GM19025 (cell line): ENCODE results near the gene MPZL2.

Experiments used
- ATAC-seq: cut with Tn5 transposase; IDR thresholded peaks from one replicate; pipeline ENCODE4 v1.9.1; 2021; ENCODE audit warnings: mild to moderate bottlenecking, low read depth, moderate library complexity; ENCODE audit not compliant: unreplicated experiment

MPZL2 gene

DNA sequence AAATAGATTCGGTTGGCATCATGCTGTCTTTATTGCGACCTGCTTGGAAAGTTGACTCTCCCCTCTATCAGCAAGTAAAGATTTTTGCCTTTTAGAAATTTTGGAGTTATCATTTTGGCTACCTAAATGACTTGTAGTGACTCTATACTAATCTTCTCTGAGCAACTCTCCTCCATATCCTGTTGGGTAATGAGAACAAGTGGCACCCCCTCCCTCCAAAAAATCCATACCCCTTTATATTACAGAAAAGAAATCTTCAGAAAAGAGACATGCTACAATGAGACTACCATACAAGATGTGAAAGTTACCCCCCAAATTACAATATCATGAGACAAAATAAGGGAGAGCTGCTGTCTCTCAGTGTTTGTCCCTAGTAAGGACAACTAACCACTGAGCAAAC is 40.5 kb downstream of the MPZL2 start:
- no peak for ATAC-seq

DNA sequence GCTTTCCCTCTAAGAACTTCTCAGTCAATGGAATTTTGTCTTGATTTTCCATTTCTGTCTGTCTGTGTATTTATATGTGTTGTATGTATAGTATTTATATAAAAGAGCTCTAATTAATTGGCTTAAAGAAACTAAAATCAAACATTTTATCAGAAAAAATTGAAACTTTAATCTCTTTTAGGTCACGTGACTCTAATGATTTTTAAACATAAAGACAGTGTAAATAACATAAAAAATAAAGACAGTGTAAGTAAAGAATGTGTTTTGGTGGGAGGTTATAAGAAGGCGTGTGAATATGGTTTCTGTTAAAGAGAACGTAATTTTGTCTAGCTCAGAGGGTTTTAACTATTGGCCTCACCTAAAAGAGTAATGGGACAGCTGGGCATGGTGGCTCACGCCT is 41.7 kb downstream of the MPZL2 start:
- no peak for ATAC-seq

DNA sequence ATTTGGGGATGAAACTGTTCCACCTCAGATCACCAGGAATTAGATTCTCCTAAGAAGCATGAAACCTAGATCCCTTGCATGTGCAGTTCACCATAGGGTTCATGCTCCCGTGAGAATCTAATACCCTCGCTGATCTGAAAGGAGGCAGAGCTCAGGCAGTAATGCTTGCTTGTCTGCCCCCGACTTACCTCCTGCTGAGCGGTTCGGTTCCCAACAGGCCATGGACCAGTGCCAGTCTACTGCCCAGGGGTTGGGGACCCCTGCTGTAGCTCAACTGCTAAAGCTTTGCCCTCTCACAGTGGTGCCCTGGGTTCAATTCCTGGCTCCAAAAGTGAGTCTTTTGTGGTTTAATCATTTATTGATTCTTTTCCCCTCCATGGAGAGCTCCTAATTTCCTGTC is 42.7 kb downstream of the MPZL2 start:
- no peak for ATAC-seq

DNA sequence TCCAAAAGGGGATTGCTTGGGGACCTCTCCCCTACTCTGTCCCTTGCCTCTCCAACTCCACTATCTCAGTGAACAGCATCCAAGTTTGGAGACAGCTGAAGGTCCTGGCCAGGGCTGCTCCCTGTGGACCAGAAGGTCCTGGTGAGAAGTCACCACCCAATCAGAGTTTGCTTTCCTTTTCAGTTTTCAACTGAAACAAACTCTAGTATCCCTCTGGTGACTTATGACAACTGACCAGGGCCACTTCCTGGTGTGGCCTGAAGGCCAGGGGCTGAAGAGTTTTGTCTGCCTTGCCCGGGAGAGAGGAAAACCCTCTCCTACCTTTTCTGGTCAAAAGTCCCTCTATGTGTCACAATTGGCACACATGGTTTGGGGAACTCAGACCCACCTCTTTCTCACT is 44.4 kb downstream of the MPZL2 start:
- no peak for ATAC-seq

DNA sequence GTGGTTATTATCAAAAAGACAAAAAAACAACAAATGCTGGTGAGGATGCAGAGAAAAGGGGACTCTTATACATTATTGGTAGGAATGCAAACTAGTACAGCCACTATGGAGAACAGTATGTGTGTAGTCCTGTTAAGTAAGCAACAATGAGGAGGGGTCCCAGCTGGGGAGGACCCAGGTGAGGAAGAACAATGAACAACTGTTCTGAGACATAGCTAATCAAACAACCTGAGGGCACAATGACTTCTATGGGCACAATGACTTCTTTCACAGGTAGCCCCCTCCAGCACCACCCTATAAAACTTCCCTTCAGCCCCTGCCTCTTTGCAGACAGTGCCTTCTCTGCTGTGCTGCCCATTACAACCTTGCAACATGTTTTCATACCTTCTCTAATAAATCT is 44.9 kb downstream of the MPZL2 start:
- no peak for ATAC-seq

DNA sequence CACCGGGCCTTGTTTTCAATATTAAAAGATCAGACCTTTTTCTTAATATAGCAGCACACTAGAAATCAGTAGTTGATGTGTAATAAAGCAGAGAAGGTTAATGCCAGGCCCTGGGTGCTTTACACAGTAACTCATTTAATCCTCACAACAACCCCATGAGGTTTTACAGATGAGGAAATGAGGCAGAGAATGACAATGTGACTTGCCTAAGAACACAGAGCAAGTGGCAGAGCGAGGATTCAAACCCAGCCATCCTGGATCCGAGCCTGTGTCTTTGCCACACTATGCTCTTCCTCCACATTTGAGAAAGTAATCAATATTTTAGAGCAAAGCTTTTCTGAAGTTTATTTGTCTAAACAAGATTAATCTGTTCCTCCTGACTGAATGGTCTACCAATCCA is 46.5 kb downstream of the MPZL2 start:
- no peak for ATAC-seq

DNA sequence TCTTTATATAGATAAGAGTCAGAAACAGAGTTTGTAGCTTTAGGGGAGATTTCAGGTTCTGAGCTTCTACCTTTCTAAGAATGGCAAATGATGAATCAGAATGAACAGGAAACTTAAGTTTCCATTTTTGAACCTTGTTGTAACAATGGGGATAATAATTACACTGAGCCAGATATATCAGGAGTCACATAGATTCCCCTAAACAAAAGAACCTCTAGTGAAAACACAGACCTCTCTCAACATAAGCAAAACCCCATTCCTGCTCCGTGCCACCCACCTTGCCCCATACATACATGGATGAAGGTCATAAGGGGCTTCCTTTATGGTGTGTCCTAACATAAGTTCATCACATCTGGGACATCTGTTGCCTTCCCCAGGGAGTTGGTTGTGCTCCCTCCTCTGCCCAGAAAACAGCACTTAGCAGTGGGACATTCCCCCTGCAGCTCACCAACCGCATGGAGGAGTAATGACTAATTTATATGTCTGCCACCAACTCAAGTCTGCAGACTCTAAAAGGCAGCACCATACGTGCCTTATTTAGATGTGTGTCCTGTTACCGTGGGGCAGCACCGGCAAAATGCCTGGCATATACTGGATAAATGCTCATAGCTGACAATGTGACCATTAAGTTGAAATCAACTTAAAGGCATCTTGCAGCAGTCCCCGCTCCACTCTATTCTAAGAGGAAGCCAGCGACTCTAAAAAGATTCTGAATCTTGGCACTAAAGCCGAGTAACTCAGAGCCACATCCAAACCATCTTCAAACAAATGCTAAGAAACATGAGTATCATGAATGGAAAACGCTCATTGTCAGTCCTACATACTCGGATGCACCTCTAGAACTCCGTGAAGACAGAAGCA is 47.2 kb downstream of the MPZL2 start:
- peak; percentile 44 for ATAC-seq

DNA sequence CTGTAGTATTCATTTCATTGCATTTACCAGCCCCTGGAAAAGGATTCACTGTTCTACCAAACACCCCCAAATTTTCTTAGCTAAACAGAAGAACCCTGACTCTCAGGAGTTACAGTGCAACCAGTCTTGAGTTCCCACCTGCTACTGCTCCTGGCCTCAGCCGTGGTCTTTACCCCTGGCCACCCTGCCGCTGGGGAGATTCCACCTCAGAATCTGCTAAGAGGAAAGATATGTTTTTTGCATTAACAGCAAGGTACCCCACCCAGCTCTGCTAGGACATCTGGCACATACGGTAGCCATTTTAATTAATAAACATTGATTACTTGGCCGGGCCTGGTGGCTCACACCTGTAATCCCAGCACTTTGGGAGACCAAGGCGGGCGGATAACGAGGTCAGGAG is 48.3 kb downstream of the MPZL2 start:
- ATAC-seq = no peak

DNA sequence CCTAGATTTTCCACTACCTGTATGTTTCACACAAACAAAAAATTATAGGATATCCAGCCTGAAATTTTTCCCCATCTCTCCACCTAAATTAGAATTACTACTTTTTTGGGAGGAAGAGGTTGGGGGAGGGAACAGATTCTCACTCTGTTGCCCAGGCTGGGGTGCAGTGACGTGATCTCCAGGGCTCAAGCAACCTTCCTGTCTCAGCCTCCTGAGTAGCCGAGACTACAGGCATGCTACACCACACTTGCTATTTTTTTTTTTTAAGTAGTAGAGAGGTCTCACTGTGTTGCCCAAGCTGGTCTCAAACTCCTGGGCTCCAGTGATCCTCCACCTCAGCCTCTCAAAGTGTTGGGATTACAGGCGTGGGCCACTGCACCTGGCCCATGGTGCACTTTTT is 48.8 kb downstream of the MPZL2 start:
- ATAC-seq = no peak

DNA sequence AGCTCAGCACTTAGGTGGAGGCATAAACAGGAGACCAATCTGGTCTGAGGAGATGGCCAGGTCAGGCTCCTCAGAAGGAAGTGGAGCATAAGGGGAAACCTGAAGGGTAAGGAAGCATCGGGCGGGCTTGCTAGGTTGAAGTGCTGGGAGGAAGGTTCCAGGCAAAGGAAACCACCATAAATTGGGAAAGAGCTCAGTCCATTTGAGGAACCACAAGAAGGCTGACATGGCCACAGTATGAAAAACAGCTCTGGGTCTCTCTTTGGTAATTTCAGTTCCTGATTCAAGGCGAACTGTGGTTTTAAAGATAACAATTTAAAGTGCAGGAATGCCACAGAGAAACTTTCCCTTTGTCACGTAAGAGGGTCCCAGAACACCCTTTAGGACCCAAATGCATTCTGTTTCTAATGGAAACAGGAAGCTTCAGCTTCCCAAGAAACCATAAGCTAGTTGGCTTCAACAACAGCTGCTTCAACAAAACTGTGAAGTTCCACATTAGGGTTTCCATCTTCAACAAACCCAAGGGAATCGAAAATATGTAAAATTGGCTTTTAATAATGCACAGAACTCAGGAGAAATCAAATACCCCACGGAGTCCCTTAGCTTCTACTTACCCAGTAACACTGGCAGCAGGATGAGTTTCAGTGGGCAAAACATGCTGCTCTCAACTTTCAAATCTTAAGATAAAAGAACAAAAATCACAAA is 49.7 kb downstream of the MPZL2 start:
- ATAC-seq = no peak

DNA sequence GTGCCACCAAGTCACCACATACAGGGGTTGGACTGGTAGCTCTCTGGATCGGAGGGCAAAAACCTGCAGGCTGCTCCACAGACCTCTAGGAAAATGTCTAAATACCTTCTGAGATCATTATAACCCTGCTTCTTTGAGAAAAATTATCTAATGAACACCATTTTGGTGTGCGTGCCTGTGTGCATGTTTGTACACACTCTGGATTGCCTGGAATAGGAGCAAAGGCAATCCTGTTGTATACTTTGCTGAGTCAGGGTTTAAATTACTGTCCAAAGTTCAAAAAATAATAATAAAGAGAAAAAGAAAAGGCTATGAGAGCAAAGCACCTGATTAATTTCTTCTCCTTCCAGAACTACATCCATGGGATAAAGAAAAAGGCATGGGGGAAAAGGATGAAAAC is 50.3 kb downstream of the MPZL2 start:
- no peak for ATAC-seq

DNA sequence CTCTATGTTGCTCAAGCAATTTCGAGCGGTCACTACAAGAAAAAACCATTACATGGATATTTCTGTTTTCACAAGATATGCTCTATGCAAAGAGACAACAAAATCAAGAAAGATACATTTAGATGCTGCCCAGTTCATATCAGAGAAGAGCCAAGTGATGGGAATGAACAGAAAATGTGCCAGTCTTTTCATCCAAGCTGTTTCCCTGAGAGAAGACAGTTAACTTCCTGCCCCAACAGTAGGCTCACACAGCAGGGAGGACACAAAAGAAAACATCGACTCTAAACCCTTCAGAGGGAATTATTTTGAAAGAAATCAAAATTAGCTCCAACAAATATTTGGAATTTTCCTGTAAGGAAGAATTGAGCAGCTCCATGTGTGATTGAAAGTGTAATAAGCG is 50.9 kb downstream of the MPZL2 start:
- ATAC-seq = no peak

DNA sequence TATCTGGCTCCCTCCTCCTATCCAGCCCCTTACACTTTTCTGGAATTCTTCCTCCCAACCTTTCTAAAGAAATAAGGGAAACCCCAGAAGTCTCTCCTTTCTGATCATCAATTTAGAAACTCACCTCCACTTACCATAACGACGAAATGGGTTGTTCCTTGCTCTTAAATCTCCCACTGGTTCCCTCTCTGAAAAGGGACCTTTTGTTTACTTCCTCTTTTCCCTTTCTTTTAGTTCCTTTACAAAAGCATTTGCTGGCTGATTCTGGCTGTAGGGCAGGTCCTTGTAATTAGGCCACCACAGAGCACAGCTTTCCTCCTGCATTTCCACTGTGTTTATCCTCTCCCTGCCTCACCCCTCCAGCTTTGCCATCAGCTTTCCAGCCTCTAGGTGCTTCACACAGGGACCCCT is 51.3 kb downstream of the MPZL2 start:
- ATAC-seq = no peak

DNA sequence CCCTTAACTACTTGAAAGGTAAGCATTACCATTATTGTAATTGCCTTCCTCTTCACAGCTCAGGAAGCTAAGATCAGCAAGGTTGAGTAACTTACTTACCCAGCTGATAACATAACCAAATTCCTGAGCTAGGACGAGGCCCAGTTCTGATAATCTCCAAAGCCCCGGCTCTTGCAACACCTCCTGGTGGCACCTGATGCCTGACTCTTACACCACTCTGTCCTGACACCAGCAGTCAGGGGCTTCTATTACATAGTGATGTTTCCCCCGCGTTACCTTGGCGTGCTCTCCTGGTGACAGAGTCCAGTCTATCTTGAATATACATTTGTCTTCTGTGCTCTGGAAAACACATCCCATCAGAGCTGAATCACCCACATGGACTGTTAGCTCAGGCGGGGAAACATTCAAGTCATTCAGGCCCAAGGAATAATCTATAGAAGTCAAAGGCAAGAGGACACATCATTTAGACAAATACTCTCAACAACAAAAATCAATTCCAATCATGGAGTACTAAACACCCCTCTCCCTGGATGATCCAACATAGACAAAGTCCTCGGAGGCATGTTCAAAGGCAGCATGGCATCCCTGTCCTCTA is 51.9 kb downstream of the MPZL2 start:
- no peak for ATAC-seq

DNA sequence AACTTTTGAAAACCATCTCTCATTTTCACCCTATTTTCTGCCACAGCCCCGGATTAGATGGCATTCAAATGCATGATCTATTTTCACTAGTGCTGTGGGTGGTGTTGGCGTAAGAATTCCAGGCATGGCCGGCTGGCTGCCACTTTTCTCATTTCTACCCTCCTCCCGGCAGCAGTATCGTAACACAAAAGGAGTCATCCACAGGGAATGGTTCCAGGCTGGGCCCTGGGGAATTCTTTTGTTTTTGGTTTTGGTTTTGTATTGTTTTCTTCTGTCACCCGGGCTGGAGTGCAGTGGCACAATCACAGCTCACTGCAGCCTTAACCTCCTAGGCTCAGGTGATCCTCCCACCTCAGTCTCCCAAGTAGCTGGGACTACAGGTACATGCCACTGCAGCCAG is 53.1 kb downstream of the MPZL2 start:
- ATAC-seq = no peak

DNA sequence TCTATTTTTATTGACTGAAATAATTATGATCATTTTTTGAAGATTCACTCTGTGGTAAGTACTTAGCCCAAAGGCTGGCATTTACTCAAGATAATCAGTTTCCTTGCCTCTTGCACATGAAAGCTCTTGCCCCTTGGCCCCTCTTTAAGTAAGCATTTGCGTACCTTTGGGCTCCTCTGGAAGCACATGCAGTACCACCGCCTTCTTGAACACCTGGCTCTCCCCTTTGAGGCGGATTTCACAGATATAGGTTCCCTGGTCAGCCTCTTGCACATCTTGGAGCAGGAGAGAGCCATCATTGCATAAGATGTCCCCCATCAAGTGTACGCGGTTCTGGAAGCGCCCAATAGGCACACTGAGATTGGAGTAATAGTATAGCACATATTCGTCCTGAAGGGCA is 53.8 kb downstream of the MPZL2 start:
- ATAC-seq = no peak

DNA sequence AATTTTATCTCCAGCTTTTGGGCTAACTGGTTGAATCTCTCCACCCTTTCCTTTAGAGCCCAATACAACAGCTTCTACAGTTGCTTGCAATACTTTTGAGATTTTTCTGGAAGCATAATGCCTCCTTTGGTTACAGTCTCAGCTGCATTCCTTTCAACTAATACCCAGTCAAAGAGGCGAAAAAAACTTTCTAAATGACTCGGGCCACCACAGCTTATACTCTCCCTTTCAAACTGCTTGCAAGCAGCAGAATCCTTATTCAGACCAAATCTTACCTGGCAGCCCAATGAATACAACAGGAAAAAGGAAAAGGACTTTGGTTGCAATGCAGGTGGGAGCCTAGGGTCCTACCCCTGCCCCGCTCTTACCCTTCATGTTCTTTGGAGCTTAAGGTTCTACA is 55.1 kb downstream of the MPZL2 start:
- ATAC-seq = no peak

DNA sequence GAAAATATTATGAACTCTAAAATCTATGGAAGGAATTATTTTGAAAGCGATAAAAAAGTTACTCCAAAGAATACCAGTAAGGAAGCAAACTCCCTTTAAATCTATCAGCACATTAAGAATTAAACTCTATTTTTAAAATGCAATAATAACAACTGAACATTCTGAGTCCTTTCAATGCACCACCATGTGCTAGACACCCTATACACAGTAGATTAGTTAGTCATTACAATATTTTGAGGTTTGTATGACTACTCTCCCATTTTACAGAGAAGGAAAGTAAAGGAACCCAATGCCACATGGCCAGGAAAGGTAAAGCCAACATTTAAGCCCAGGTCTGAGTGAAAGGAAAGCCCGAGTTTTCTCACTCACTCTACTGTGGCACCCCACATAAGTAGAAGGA is 57.0 kb downstream of the MPZL2 start:
- ATAC-seq = no peak

DNA sequence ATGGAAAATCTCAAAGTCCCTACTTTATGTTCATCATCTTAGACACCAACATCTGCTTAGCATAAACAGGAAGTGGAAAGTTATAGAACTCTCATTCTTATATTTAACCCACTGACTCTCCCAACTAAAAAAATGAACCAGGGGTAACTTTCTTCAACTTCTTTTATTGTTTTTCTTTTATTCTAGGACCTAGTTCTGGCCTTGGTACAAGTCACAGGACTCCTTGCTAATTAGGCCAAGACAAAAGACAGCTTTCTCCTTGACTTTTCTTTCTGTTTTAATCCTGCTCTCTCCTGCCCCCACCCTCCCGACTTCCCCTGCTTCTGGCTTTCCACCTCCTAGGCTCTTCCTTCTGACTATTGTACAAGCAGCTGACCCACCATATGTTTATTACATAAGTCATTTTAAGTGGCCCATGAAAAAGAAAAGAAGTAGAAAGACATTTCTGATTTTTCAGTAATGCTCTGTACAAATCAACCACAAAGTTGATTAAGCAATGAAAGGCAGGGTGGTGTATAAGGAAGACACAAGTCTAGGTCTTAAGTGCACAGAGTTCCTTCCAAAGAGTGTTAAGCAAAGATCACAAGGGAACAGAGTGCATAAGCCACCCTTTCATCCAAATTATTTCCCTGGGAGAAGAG is 57.6 kb downstream of the MPZL2 start:
- ATAC-seq = no peak

DNA sequence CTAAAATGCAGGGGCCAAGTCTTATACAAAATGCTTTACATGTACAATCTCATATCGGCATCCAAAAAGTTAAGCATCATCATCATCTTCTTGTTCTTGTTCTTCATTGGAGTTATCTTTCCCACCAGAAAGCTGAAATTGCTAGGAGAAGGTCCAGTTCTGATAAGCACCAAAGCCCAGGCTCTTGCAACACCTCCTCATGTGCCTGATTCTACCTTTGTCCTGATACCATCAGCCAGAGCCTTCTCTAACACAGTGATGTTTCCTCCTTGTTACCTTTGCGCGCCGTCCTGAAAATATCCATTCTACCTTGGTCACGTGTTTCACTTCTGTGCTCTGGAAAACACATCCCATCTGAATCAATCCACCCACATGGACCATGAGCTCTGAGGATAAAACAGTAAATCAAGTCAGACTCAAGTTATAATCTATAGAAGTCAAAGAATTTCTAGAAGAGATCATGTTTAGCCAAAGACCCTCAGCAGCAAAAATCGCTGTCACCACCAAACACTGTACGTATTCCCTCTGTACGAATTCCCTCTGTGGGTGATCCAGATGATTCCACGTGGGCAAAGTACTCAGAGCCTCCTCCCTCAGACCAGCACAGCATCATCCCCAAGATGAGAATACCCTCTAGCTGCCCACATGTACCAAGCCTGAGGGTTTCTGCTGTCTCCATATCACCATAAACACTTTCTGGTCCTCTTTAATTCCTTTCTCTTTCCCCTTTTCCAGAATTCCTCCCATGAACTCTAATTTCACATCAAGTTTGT is 58.3 kb downstream of the MPZL2 start:
- ATAC-seq = no peak
